Retinal pigment epithelial cell (primary cell): Measurements from ENCODE around the gene UNC13C.

ENCODE experiments used
- DNase-seq: peaks from one replicate; pipeline ENCODE4 v3.0.0-alpha.2; 2010; ENCODE audit warnings: low read depth
- H3K4me3 ChIP-seq: 2 replicates; pipeline ENCODE4 v1.5.1; 2011; ENCODE audit warnings: mild to moderate bottlenecking, low read length, control low read depth, moderate library complexity
- TF ChIP-seq, protein P1 (sequence below): conservative IDR thresholded peaks from 2 replicates; pipeline ENCODE4 v1.5.1; 2011; ENCODE audit warnings: low read depth, low read length, control low read depth, inconsistent platforms

The UNC13C gene

DNA sequence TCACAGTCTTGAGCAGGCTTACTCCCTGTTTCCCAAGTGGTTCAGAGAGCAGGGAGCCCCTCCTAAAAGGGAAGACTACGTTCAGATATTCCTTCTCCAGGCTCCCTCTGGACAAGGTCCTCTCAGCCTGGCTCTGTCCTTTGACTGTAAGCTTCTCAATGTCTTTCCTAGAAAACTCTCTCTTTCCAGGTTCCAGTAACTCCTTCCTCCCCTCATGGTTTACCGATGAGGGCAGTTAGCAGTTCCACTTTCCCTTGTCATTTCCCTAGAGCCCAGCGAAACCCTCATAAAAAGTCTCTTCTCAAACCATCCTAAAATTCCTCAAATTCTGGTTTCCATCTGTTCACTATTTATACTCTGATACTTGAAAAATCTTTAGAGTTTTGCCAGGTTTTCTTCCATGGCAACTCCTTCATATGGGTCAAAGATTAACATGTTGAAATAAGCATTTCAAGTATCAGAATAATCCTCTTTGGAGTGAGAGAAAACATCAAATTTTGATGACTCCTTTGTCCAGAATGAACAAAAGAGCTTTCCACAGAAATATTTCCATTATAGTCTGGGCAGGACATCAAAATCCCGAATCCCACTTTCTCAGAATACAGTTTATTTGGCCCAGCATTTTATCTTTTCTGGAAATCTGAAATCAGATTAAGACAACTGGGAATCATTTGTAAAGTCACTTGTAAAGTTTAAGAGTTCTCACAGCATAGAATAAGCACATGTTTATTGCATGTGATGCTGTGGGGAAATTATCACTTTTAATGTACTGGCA, 599.4 kb downstream of the UNC13C start:
- TF ChIP-seq, protein P1, sequence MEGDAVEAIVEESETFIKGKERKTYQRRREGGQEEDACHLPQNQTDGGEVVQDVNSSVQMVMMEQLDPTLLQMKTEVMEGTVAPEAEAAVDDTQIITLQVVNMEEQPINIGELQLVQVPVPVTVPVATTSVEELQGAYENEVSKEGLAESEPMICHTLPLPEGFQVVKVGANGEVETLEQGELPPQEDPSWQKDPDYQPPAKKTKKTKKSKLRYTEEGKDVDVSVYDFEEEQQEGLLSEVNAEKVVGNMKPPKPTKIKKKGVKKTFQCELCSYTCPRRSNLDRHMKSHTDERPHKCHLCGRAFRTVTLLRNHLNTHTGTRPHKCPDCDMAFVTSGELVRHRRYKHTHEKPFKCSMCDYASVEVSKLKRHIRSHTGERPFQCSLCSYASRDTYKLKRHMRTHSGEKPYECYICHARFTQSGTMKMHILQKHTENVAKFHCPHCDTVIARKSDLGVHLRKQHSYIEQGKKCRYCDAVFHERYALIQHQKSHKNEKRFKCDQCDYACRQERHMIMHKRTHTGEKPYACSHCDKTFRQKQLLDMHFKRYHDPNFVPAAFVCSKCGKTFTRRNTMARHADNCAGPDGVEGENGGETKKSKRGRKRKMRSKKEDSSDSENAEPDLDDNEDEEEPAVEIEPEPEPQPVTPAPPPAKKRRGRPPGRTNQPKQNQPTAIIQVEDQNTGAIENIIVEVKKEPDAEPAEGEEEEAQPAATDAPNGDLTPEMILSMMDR: no peak
- DNase-seq: no peak
- H3K4me3 ChIP-seq: no peak overlapping the region

DNA sequence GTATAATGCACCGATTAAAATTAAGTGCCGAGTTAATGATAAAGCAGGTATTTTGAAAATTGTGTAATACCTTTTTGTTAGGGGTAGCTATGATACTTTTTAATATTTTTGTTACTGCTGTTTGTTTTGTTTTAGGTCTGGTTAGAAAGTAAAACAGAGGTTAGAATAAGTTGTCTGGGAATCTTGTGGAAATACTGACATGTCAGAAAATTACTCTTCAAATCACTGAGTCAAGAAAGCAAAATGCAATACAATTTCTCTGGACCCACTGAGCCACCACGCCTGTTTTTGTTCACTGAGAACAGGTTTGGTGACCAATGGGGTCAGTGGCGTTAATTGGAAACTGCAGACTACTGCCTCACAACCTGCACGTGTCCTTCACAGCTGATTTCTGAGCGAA, 601.6 kb downstream of the UNC13C start:
- H3K4me3 ChIP-seq: no peak overlapping the region
- TF ChIP-seq, protein P1: no peak
- DNase-seq: no peak

DNA sequence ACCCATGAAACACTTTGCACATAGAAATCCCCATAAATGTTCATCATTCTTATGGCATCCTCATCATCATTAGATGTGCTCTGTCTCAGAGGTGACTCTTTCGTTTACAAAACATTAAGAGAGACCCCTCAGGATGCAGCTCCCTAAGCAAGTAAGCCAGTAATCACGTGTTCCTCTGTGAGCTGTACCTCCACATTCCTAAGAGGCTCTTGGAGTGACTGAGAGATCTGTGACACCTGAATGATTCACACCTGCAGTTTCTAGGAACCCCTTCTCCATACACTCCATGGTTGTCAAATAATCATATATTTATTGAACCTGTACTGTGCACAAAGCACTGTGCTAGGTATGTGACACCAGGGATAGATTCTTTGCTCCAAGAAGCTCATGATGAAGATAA, 602.4 kb downstream of the UNC13C start:
- no peak for DNase-seq
- TF ChIP-seq, protein P1: no peak
- H3K4me3 ChIP-seq: no peak overlapping the region

DNA sequence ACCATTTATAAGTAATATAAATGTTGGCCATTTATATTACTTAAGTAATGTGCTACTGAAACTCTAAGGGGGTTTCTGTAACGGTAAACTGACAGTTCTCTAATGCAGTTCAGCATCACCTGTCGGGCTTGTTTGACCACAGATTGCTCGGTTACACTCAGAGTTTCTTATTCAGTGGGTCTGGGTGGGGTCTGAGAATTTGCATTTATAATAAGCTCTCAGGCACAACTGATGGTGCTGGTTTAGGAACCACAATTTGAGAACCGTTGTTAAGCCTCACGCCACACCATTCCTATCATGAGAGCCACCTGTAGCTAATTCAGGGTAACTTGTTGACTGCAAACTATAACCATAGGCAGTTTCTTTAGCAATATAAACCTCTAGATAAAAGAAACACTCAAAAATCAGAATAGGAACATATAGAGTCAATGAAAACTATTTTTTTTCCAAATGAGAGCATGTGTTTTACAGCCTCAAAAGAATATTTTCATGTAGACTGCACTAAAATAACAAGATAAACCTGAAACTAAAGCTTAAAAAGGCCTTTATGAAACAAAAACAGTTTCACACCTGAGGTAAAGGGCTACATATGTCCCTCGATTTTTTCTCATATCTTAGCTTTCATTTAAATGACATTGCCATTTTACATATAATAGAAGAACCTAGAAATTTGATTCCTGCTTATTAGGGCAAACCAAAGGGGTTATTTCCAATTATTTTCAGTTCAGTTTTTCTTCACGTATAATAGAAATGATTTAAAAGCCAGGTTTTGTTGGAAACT, 604.8 kb downstream of the UNC13C start:
- DNase-seq: no peak
- TF ChIP-seq, protein P1: no peak
- no peak overlapping the region for H3K4me3 ChIP-seq

DNA sequence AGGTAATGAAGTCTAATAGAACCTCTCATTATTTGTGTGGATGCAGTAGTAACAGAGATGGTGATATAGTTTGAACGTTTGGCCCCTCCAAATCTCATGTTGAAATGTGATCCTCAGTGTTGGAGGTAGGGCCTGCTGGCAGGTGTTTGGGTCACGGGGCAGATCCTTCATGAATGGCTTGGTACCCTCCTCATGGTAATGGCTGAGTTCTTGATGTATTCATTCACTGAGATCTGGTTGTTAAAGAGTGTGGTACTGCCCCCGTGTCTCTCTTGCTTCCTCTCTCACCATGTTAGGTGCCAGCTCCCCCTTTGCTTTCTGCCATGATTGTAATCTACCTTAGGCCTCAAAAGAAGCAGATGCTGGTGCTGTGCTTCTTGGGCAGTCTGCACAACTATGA, 606.8 kb downstream of the UNC13C start:
- no peak for DNase-seq
- TF ChIP-seq, protein P1: no peak
- no peak overlapping the region for H3K4me3 ChIP-seq

DNA sequence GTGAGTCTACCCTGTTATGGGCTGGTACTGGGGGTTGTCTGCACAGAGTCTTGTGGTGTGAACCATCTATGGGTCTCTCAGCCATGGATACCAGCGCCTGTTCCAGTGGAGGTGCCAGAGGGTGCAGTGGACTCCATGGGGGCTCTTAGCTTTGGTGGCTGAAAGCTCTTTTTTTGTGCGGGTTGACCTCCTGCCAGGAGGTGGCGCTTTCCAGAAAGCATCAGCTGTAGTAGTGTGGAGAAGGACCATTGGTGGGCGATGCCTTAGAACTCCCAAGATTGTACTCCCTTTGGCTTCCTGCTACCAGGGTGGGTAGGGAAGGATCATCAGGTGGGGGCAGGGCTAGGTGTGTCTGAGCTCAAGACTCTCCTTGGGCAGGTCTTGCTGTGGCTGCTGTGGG, 615.9 kb downstream of the UNC13C start:
- DNase-seq: no peak
- H3K4me3 ChIP-seq: no peak overlapping the region
- TF ChIP-seq, protein P1: no peak
